Suprapubic skin (tissue), 4 donors: ENCODE data around the gene EEF1A2. TPM values are rescaled to one million over a fixed set of nuclear protein-coding genes. Genes with fewer than 3 reads are reported as not detected.

Experiments
- DNase-seq, 2 donors: peaks; one replicate each; pipeline ENCODE4 v3.0.0-alpha.2; 2019; ENCODE audit warnings: low spot score in 2 of 2
- H3K27ac ChIP-seq: fragments of 200-600 bp; sonication (generic); one replicate; pipeline ENCODE4 v1.5.1; 2019
- H3K27me3 ChIP-seq: fragments of 200-600 bp; sonication (generic); one replicate; pipeline ENCODE4 v1.5.1; 2019
- H3K36me3 ChIP-seq: fragments of 200-600 bp; sonication (generic); one replicate; pipeline ENCODE4 v1.5.1; 2019
- H3K4me1 ChIP-seq: fragments of 200-600 bp; sonication (generic); one replicate; pipeline ENCODE4 v1.5.1; 2019
- H3K4me3 ChIP-seq: fragments of 200-600 bp; sonication (generic); one replicate; pipeline ENCODE4 v1.5.1; 2019; ENCODE audit warnings: mild to moderate bottlenecking
- H3K9me3 ChIP-seq: fragments of 200-600 bp; sonication (generic); one replicate; pipeline ENCODE4 v1.5.1; 2019
- EP300 ChIP-seq: sonication (generic); formaldehyde crosslinking; IDR thresholded peaks from one replicate; pipeline ENCODE4 v1.6.1; 2017; ENCODE audit warnings: antibody characterized with exemption
- POLR2A ChIP-seq, 2 donors: fragments of 450-650 bp; IDR thresholded peaks; one replicate each; pipeline ENCODE4 v1.6.1; 2017; ENCODE audit warnings: antibody characterized with exemption in 2 of 2, mild to moderate bottlenecking in 2 of 2, moderate library complexity in 2 of 2
- POLR2AphosphoS5 ChIP-seq, 3 donors: sonication (generic); formaldehyde crosslinking; IDR thresholded peaks; one replicate each; pipeline ENCODE4 v1.6.1; 2017; ENCODE audit warnings: antibody characterized with exemption in 3 of 3
- WGBS: methylation state at CpG from one replicate; pipeline ENCODE4 v1.1.5; 2018; 5-methylcytosine and 5-hydroxymethylcytosine counted together
- total RNA-seq, 4 donors: library from RNA; depleted of rRNA; stranded (reverse); fragments of >200 nt; gene quantifications; one replicate each; pipeline ENCODE4 v1.1.0, GENCODE V29; 2016
- TF ChIP-seq, protein P1 (sequence below), 2 donors: fragments of 200-600 bp in 1 of 2; fragments of 450-650 bp in 1 of 2; sonication (generic) in 1 of 2; IDR thresholded peaks; one replicate each; pipeline ENCODE4 v1.5.1; 2016 to 2019; ENCODE audit warnings: antibody characterized with exemption in 2 of 2, mild to moderate bottlenecking in 1 of 2, moderate library complexity in 1 of 2

Gene EEF1A2
- total RNA-seq, 4 donors from 2014 or later, result 4.8 to 13.4 (median 12.0) TPM

DNA sequence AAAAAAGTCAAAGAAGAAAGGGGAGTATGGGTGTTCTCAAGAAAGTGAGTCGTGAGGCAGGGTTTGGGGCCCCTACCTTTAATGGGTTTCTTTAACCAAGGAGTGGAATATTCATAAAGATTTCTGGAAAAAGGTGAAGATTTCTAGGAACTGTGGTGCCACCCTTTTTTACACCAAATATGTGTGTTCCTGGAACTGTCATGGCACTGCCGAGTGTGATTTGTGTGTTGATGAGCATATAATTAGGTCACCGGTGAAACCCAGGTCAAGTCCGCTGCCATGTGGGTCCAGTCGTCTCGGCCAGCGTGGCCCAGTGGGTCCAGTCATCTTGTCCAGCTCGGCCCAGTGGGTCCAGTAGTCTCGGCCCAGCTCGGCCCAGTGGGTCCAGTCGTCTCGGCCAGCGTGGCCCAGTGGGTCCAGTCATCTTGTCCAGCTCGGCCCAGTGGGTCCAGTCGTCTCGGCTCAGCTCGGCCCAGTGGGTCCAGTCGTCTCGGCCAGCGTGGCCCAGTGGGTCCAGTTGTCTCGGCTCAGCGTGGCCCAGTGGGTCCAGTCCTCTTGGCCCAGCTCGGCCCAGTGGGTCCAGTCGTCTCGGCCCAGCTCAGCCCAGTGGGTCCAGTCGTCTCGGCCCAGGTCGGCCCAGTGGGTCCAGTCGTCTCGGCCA is 8.3 kb upstream of the EEF1A2 start:
- Histone ChIP-seq H3K4me1 (no peaks in the 10 kb centered on the region), H3K36me3 (no peaks in the 10 kb centered on the region), H3K27ac (no peak overlapping the region), H3K27me3 (peaks cover 59% of the 10 kb centered on the region), H3K9me3 (peaks cover 9% of the 10 kb centered on the region), H3K4me3 (no peak overlapping the region)
- 93% methylated on average over 11 of the region's 30 CpGs for WGBS
- TF ChIP-seq POLR2AphosphoS5 (IDR thresholded peaks at IDR 0.05) (no peak), POLR2A (IDR thresholded peaks at IDR 0.05) (no peak), EP300 (no peak)
- TF ChIP-seq, protein P1, sequence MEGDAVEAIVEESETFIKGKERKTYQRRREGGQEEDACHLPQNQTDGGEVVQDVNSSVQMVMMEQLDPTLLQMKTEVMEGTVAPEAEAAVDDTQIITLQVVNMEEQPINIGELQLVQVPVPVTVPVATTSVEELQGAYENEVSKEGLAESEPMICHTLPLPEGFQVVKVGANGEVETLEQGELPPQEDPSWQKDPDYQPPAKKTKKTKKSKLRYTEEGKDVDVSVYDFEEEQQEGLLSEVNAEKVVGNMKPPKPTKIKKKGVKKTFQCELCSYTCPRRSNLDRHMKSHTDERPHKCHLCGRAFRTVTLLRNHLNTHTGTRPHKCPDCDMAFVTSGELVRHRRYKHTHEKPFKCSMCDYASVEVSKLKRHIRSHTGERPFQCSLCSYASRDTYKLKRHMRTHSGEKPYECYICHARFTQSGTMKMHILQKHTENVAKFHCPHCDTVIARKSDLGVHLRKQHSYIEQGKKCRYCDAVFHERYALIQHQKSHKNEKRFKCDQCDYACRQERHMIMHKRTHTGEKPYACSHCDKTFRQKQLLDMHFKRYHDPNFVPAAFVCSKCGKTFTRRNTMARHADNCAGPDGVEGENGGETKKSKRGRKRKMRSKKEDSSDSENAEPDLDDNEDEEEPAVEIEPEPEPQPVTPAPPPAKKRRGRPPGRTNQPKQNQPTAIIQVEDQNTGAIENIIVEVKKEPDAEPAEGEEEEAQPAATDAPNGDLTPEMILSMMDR (IDR thresholded peaks at IDR 0.05), result no peak
- no peak for DNase-seq

DNA sequence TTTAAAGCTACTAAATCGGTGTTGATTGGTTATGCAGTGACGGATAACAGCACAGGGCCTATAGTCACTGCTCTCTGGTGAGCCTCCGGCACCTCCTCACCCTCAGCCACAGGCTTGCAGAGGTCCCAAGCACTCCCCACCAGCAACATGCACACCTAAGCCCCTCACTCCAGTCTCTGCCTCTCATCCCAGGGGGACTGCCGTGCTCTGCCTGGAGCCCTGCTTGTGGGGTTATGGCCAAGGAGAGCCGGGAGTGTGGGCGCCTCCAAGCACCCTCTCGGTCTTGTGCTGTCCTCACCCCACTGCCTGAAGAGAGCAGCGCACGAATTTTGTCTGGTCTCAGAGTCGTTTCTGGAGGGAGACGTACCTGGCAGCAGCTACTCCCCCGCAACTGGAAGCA is 6.8 kb upstream of the EEF1A2 start:
- H3K4me3 ChIP-seq, result no peak overlapping the region
- DNase-seq, result no peak
- H3K27me3 ChIP-seq, result peaks cover 61% of the 10 kb centered on the region
- H3K36me3 ChIP-seq, result no peaks in the 10 kb centered on the region
- TF ChIP-seq POLR2A (IDR thresholded peaks at IDR 0.05), result no peak
- no peak for TF ChIP-seq POLR2AphosphoS5 (IDR thresholded peaks at IDR 0.05)
- TF ChIP-seq, protein P1 (IDR thresholded peaks at IDR 0.05), result no peak
- no peak for TF ChIP-seq EP300
- 64% methylated on average over 9 of the region's 12 CpGs for WGBS
- no peaks in the 10 kb centered on the region for H3K4me1 ChIP-seq
- H3K27ac ChIP-seq, result no peak overlapping the region
- peaks cover 9% of the 10 kb centered on the region for H3K9me3 ChIP-seq

DNA sequence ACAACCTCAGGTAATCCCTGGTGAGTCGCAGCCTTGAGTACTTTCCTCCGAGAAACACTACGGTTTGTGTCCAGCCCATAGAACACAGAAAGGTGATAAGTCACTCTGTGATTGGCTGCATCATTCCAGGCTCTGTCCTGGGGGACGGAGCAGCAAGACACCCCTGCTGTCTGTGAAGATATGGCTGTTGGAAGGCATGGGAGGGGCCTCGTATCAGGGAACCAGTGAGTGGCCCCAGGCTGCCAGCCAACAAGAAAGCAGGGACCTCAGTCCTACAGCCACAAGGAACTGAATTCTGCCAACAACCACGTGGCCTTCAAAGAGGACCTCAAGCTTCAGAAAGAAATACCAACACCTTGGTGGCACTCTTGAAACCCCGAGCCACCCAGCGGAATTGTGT is 6.4 kb upstream of the EEF1A2 start:
- Histone ChIP-seq H3K4me3 (no peak overlapping the region), H3K27me3 (peaks cover 63% of the 10 kb centered on the region)

DNA sequence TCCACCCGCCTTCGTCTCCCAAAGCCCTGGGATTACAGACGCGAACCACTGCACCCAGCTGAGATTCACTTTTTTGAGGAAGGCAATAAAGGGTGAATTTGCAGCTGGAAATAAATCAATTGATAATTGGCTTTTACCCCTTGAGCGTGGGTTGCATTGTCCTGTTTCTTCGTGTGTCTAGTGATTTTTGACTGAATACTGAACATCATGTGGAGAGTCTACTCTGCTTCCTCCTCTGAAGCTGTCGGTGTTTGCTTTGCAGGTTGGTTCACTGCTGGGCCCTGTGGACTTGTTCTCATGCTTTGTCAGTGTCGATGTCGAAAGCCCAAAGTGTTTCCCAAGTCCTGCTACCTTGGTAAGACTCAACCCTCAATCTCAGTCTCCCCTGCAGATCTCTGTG is 5.8 kb upstream of the EEF1A2 start:
- Histone ChIP-seq H3K27me3 (peaks cover 66% of the 10 kb centered on the region), H3K27ac (no peak overlapping the region), H3K36me3 (no peaks in the 10 kb centered on the region), H3K4me1 (peaks cover 2% of the 10 kb centered on the region), H3K4me3 (no peak overlapping the region), H3K9me3 (peaks cover 9% of the 10 kb centered on the region)
- 84% methylated on average over 9 of the region's 9 CpGs for WGBS
- TF ChIP-seq, protein P1 (IDR thresholded peaks at IDR 0.05), result no peak
- DNase-seq, result no peak

More for the DNA sequence above, 6.4 kb upstream of the EEF1A2 start:
- Histone ChIP-seq H3K36me3 (no peaks in the 10 kb centered on the region), H3K9me3 (peaks cover 9% of the 10 kb centered on the region), H3K4me1 (no peaks in the 10 kb centered on the region), H3K27ac (no peak overlapping the region)
- no peak for DNase-seq
- TF ChIP-seq POLR2AphosphoS5 (IDR thresholded peaks at IDR 0.05) (no peak), EP300 (no peak)
- WGBS, result 86% methylated on average over 7 of the region's 8 CpGs

DNA sequence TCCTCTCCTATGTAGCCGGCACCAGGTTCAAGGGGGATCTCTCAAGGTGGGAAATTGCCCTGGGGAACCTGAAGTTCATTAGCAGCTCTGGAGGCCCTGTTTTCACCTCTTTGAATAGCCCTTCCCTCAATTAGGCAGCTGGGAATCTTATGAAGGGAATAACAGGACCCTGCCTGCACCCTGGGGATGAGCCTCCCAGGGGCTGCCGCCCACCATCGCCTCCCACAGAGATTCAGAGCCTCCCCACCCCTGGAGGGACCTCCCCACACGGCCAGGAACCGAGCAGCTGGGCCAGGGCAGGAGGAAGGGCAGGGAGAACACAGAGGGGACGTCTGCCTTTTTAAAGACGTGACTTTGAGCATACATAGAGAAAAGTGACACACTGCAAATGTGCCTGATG is 4.6 kb upstream of the EEF1A2 start:
- TF ChIP-seq EP300, result no peak
- TF ChIP-seq POLR2A (IDR thresholded peaks at IDR 0.05), result no peak
- TF ChIP-seq POLR2AphosphoS5 (IDR thresholded peaks at IDR 0.05), result no peak
- TF ChIP-seq, protein P1 (IDR thresholded peaks at IDR 0.05), result no peak
- no peaks in the 10 kb centered on the region for H3K36me3 ChIP-seq
- no peak overlapping the region for H3K27ac ChIP-seq
- peaks cover 74% of the 10 kb centered on the region for H3K27me3 ChIP-seq
- WGBS, result 40% methylated on average over 6 of the region's 7 CpGs
- peaks cover 14% of the 10 kb centered on the region for H3K4me1 ChIP-seq
- peaks cover 9% of the 10 kb centered on the region for H3K9me3 ChIP-seq
- no peak overlapping the region for H3K4me3 ChIP-seq
- no peak for DNase-seq
